ENCODE results near the gene SEC14L3.

- no peak for TF ChIP-seq GATA2 (IDR thresholded peaks at IDR 0.05; ENCODE audit: low read depth, low read length)
- no peak for TF ChIP-seq GATA3 (IDR thresholded peaks at IDR 0.05; ENCODE audit: low read depth, low read length)
Measured at GRCh38 chr22:30507670-30508069, 35.9 kb upstream of the SEC14L3 start.
